Stomach (tissue), 4 donors: ENCODE measurements around the gene MAGEF1.

ENCODE experiments used
- EP300 ChIP-seq: sonication (generic); formaldehyde crosslinking; IDR thresholded peaks from one replicate; pipeline ENCODE4 v1.6.1; 2017; ENCODE audit warnings: antibody characterized with exemption
- POLR2A ChIP-seq, 4 donors: fragments of 450-650 bp; IDR thresholded peaks; one replicate each; pipeline ENCODE4 v1.6.1; 2016; ENCODE audit warnings: antibody characterized with exemption in 4 of 4, control low read depth in 2 of 4, mild to moderate bottlenecking in 1 of 4, moderate library complexity in 1 of 4
- POLR2AphosphoS5 ChIP-seq, 3 donors: sonication (generic); formaldehyde crosslinking; IDR thresholded peaks; one replicate each; pipeline ENCODE4 v1.6.1; 2016; ENCODE audit warnings: antibody characterized with exemption in 3 of 3
- TF ChIP-seq, protein P1 (sequence below), 7 experiments: fragments of 450-650 bp in 4 of 7; fragments of 200-600 bp in 3 of 7; sonication (generic) in 3 of 7; IDR thresholded peaks; one replicate each; pipeline ENCODE4 v1.5.1; 2016 to 2019; ENCODE audit warnings: antibody characterized with exemption in 7 of 7, control low read depth in 2 of 7, mild to moderate bottlenecking in 1 of 7

DNA sequence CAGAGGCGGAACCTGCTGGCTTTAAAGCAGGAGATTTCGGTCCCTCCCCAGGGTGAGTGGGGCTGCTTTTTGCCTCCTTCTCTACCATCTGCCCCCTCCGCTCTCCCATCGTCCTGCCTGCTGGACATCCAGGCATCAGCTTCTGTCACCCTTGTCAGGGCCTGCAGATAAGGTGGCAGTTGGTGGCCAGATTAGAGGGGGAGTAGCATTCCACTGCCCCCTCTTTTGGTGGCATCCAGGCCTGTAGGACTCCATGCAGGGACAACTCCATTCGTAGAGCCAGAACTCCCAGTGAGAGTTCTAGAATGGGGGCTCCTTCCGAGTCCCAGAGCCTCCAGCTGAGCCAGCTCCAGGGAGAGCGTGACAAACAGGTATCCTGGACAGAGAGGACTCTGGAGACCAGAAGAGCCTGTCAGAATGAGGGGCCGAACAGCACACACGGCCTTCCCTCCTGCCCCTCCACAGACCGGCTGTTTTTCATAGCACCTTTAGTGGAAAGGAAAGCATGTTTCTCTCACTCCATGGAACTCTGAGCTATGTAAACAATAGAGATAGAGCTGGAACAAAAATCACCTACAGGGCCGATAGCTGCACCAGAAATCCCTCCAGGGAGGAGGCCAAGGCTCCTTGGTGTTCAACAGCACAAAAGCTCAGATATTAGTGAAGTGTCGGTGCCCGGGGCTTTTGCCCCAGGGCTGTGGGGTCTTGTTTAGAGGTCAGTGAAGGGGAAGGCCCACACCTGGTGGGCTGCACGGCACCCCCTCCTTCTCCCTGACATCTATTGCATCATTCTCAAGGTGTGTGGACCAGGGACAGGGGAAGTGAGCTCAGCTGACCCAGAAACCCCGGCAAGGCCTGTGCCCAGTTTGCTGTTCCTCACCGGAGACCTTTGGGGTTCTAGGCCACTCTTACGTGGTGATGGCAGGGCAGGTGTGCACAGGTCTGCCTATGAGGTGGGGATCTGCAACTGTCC is 34.2 kb downstream of the MAGEF1 start:
- TF ChIP-seq, protein P1, sequence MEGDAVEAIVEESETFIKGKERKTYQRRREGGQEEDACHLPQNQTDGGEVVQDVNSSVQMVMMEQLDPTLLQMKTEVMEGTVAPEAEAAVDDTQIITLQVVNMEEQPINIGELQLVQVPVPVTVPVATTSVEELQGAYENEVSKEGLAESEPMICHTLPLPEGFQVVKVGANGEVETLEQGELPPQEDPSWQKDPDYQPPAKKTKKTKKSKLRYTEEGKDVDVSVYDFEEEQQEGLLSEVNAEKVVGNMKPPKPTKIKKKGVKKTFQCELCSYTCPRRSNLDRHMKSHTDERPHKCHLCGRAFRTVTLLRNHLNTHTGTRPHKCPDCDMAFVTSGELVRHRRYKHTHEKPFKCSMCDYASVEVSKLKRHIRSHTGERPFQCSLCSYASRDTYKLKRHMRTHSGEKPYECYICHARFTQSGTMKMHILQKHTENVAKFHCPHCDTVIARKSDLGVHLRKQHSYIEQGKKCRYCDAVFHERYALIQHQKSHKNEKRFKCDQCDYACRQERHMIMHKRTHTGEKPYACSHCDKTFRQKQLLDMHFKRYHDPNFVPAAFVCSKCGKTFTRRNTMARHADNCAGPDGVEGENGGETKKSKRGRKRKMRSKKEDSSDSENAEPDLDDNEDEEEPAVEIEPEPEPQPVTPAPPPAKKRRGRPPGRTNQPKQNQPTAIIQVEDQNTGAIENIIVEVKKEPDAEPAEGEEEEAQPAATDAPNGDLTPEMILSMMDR (IDR thresholded peaks at IDR 0.05) = no peak
- TF ChIP-seq EP300 (no peak), POLR2AphosphoS5 (IDR thresholded peaks at IDR 0.05) (no peak), POLR2A (IDR thresholded peaks at IDR 0.05) (no peak)
